Measurements from ENCODE around the gene ABO. TPM values are rescaled to one million over a fixed set of nuclear protein-coding genes. Genes with fewer than 3 reads are reported as not detected.

Gene ABO
- total and polyA plus RNA-seq, 2 of the 8 experiments (the other 6 are each of a cell fraction or from before 2014, with no cell fraction given): 0.03 TPM; not detected in 1

DNA sequence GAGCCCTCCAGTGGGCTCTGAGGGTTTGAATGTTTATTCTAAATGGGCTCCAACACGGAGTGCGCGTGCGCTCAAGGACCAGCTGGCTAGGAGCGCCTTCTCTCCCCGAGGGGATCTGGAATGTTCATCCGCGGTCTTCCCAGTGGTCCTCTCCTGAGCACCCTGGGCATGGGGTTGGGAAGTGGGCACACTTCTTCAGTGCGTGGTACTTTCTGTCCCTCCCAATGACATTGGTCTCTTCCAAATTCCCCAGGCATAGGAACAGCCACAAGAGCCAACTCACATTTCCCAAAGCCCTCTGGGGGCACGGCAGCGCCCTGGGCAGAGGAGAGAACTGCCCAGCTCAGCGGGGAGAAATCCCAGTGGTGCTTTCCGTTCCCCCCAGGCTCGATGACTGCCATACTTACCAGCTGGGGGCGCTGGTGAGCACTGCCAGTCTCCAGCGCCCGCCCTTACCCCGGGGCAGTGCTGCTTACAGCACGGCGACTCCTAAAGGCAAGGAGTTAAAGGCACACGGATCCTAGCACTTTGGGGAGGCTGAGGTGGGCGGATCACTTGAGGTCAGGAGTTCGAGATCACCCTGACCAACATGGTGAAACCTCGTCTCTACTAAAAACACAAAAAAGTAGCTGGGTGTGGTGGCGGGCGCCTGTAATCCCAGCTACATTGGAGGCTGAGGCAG, 36.0 kb downstream of the ABO start (continued):
- TF ChIP-seq, protein P1, sequence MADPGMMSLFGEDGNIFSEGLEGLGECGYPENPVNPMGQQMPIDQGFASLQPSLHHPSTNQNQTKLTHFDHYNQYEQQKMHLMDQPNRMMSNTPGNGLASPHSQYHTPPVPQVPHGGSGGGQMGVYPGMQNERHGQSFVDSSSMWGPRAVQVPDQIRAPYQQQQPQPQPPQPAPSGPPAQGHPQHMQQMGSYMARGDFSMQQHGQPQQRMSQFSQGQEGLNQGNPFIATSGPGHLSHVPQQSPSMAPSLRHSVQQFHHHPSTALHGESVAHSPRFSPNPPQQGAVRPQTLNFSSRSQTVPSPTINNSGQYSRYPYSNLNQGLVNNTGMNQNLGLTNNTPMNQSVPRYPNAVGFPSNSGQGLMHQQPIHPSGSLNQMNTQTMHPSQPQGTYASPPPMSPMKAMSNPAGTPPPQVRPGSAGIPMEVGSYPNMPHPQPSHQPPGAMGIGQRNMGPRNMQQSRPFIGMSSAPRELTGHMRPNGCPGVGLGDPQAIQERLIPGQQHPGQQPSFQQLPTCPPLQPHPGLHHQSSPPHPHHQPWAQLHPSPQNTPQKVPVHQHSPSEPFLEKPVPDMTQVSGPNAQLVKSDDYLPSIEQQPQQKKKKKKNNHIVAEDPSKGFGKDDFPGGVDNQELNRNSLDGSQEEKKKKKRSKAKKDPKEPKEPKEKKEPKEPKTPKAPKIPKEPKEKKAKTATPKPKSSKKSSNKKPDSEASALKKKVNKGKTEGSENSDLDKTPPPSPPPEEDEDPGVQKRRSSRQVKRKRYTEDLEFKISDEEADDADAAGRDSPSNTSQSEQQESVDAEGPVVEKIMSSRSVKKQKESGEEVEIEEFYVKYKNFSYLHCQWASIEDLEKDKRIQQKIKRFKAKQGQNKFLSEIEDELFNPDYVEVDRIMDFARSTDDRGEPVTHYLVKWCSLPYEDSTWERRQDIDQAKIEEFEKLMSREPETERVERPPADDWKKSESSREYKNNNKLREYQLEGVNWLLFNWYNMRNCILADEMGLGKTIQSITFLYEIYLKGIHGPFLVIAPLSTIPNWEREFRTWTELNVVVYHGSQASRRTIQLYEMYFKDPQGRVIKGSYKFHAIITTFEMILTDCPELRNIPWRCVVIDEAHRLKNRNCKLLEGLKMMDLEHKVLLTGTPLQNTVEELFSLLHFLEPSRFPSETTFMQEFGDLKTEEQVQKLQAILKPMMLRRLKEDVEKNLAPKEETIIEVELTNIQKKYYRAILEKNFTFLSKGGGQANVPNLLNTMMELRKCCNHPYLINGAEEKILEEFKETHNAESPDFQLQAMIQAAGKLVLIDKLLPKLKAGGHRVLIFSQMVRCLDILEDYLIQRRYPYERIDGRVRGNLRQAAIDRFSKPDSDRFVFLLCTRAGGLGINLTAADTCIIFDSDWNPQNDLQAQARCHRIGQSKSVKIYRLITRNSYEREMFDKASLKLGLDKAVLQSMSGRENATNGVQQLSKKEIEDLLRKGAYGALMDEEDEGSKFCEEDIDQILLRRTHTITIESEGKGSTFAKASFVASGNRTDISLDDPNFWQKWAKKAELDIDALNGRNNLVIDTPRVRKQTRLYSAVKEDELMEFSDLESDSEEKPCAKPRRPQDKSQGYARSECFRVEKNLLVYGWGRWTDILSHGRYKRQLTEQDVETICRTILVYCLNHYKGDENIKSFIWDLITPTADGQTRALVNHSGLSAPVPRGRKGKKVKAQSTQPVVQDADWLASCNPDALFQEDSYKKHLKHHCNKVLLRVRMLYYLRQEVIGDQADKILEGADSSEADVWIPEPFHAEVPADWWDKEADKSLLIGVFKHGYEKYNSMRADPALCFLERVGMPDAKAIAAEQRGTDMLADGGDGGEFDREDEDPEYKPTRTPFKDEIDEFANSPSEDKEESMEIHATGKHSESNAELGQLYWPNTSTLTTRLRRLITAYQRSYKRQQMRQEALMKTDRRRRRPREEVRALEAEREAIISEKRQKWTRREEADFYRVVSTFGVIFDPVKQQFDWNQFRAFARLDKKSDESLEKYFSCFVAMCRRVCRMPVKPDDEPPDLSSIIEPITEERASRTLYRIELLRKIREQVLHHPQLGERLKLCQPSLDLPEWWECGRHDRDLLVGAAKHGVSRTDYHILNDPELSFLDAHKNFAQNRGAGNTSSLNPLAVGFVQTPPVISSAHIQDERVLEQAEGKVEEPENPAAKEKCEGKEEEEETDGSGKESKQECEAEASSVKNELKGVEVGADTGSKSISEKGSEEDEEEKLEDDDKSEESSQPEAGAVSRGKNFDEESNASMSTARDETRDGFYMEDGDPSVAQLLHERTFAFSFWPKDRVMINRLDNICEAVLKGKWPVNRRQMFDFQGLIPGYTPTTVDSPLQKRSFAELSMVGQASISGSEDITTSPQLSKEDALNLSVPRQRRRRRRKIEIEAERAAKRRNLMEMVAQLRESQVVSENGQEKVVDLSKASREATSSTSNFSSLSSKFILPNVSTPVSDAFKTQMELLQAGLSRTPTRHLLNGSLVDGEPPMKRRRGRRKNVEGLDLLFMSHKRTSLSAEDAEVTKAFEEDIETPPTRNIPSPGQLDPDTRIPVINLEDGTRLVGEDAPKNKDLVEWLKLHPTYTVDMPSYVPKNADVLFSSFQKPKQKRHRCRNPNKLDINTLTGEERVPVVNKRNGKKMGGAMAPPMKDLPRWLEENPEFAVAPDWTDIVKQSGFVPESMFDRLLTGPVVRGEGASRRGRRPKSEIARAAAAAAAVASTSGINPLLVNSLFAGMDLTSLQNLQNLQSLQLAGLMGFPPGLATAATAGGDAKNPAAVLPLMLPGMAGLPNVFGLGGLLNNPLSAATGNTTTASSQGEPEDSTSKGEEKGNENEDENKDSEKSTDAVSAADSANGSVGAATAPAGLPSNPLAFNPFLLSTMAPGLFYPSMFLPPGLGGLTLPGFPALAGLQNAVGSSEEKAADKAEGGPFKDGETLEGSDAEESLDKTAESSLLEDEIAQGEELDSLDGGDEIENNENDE (IDR thresholded peaks at IDR 0.05; ENCODE audit: insufficient replicate concordance, low read length): no peak
- TF ChIP-seq TEAD4 (IDR thresholded peaks at IDR 0.05; ENCODE audit: low read depth, low read length) (peak; percentile 85), CHD1 (IDR thresholded peaks at IDR 0.05; ENCODE audit: low read depth, low read length) (no peak), CHD2 (IDR thresholded peaks at IDR 0.05; ENCODE audit: low read length) (no peak), CREB1 (IDR thresholded peaks at IDR 0.05) (peak; percentile 46; the same call in 1 of the 2 replicates), KDM1A (IDR thresholded peaks at IDR 0.05; ENCODE audit: borderline replicate concordance, low read length) (peak; percentile 74; the same call in 1 of the 2 replicates), ATF3 (IDR thresholded peaks at IDR 0.05; ENCODE audit: insufficient read depth, low read depth, low read length) (no peak), CTBP2 (IDR thresholded peaks at IDR 0.05; ENCODE audit: borderline replicate concordance, insufficient read depth, insufficient read length, low read length) (no peak), PHF8 (conservative IDR thresholded peaks at IDR 0.05; ENCODE audit: low read depth, low read length) (no peak)
- TF ChIP-seq, protein P2, sequence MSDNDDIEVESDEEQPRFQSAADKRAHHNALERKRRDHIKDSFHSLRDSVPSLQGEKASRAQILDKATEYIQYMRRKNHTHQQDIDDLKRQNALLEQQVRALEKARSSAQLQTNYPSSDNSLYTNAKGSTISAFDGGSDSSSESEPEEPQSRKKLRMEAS (IDR thresholded peaks at IDR 0.05): no peak
